Activated CD4-positive, CD25-positive, alpha-beta regulatory T cell treated with anti-CD3 and anti-CD28 coated beads, Interleukin-2, amount 50 U/mL, for 16 hours (primary cell): ENCODE results near the gene ALDH1A1.

Experiments
- DNase-seq: peaks from one replicate; pipeline ENCODE4 v3.0.0-alpha.2; 2020; ENCODE audit warnings: low read depth, low spot score

The ALDH1A1 gene

DNA sequence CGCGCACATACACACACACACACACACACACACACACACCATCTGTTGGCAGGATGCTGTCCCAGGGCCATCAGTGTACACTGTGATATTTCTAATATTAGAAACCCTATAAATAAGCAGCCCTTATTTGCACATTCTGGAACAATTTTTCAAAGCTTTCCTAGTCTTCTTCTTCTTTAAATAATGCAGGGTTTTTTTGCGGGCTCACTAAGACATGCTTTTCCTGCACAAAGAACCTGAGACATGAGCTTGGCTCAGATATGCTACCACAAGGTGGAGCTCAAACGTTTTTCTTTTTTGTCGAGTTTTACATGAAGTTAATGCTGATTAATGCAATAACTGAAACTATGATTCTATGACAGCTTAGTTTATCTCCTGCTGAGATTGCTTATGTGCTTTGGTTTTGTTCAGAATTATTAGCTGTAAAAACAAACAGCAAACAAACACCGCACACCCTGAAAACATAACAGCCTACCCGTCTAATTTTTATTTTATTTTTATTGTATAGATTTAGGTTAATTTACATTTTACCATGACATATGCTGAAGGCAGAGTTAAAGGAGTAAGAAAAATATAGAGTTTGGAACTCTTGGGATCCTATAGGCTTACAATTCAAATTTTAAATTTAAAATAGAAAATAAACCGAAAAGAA lies 95.8 kb downstream of the ALDH1A1 start:
- DNase-seq = no peak

DNA sequence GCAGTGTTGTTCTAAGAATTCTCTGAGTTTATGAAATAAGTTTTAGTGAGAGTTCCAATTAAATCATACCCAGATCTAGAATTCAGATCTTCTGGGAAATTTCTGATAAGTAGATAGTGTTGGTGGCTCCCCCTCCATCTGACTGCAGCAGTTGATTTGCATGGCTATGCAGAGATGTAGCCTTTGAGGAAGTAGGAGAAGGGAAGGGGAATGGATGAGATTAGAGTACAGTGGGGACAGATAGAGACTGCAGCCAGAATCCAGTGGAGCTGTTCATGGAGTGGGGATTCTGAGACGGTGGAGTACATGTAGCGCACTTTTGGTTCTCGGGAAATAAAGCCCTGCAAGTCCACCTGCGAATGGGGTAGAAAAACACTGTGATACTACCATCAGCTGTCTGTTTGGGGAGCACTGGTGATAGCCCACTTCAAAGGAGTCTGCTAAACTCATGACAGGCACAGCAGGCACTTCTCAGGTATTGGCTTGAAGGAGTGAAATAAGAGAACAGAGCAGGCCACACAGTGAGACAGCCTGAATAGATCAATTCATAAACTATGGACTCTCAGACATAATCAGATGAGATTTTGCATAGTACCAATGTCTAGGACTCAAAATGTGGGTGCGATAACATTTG lies 96.8 kb downstream of the ALDH1A1 start:
- no peak for DNase-seq

DNA sequence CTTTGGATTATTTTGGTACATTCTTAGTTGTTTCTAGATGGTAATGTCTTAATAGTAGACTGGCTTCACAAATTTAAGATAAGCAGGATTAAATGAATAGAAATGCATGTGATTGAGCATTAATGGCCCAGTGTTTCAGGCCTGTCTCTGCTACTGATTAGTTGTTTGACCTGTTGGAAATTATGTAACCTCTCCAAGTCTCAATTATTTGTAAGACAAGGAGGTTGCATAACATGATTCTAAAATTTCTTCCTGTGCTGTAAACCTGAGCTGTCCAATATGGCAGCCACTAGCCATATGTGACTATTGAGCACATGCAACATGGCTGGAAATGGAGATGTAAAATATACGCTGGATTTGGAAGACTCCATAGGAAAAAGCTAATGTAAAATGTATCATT lies 97.5 kb downstream of the ALDH1A1 start:
- DNase-seq = no peak
